GM19468 (cell line): ENCODE results near the gene GRM8.

Experiments
- ATAC-seq: cut with Tn5 transposase; IDR thresholded peaks from one replicate; pipeline ENCODE4 v1.9.1; 2021; ENCODE audit warnings: mild to moderate bottlenecking, moderate library complexity, moderate number of reproducible peaks; ENCODE audit not compliant: unreplicated experiment; ENCODE audit errors: extremely low read depth

The GRM8 gene

DNA sequence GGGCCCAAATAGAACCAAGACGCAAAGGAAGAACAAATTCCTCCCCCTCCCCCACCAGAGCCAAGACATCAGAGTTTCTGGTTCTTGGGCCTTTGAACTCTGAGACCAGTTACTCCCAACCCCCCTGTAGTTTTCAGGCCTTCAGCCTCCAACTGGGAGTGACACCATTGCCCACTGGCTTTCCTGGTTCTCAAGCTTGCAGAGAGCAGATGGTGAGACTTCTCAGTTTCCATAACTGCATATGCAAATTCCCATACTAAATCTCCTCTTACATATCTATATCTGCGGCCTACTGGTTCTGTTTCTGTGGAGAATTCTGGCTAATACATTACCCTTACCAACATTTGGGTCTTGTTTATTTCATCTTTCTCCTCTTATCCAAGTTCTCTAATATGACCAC is 762.9 kb downstream of the GRM8 start:
- ATAC-seq = no peak

- peak; percentile 55 for ATAC-seq
Measured at GRCh38 chr7:126487728-126488442, 764.9 kb downstream of the GRM8 start.

- ATAC-seq = no peak
Measured at GRCh38 chr7:126486806-126487205, 765.9 kb downstream of the GRM8 start.

DNA sequence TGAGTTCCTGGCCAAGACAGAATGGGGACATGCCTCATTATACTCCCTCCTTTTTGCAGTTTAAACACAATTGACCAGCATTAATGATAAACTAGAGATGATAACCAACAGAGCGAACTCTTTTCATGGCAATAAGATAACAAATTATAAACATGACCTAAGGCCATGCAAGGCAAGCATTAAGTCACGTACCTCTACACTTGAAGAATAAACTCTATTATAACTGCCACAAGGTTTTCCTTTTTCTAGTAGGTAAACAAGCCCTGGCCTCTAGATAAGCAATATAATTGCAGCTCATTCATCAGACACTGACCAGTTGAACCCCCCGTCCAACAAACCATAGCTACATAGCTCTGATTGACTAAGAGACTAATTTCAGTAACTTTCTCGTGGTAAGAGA is 767.0 kb downstream of the GRM8 start:
- no peak for ATAC-seq

GRCh38 chr7:126483972-126484371 is 768.8 kb downstream of the GRM8 start:
- ATAC-seq = no peak

DNA sequence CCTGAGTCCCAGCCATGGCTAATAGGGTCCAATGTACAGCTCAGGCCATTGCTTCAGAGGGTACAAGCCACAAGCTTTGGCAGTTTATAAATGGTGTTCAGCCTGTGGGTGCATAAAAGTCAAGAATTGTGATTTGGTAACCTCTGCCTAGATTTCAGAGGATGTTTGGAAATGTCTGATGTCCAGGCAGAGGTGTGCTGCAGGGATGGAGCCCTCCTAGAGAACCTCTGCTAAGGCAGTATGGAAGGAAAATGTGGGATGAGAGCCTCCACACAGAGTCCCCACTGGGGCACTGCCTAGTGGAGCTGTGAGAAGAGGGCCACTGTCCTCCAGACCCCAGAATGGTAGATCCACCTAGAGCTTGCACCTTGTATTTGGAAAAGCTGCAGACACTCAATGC is 779.9 kb downstream of the GRM8 start:
- ATAC-seq = no peak

- ATAC-seq = no peak
Measured at GRCh38 chr7:126462405-126462804, 790.3 kb downstream of the GRM8 start.

DNA sequence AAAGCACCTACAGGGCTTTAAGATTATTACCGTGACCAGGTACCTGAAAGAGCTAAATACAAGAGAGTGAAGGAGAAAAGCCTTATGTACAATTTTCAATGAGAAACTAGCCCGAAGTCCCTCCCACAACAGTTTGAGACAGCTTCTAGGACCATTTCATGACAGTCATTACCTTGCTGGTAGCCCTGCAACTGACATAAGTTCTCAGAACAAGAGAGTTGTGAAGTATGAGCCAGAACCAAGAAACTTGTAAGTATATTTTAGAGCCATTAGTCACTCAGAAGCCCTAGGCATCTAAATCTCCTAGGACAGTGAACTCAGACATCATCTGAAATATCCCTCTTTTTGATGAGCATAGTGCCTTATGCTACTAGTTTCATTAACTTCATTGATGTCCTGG is 792.1 kb downstream of the GRM8 start:
- ATAC-seq = no peak

DNA sequence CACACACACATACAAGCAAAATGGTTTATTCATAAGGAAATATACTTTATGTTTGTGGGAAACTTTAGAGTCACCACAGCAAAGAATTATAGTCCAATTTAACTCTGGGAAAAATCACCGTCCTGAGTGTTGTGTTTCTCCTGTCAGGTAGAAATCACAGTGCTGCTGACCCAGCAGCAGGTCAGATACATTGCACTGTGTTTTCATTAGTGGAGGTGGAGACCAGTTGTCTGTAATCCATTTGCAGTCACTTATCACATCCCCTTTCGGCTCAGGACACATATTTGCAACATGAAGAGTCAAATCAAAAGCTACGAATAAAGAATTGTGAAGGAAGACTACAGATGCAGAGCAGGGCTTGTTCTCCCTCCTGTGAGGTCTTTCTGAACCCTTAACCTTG is 799.6 kb downstream of the GRM8 start:
- no peak for ATAC-seq

- peak; percentile 92 for ATAC-seq
Measured at GRCh38 chr7:126450269-126450671, 802.5 kb downstream of the GRM8 start.

GRCh38 chr7:126449611-126450268 is 803.0 kb downstream of the GRM8 start:
- no peak for ATAC-seq

DNA sequence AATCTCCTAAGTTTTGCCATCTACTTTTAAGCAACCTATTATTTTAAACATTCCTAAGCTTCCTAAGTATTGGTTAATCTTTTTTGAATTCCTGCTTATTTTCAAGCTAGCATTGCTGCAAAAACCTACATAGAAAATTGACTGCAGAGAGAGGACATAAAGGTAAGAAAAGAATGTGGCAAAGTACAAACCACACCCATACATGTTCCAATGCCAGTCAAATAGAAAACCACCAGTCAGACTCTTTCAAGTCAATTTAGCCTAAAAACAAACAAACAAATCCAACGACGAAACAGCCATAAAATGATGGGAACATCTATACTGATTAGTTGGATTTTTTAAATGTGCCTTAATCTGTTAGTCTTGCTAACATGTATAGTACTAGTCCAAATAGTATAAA is 804.8 kb downstream of the GRM8 start:
- ATAC-seq = no peak

GRCh38 chr7:126445991-126446390 is 806.8 kb downstream of the GRM8 start:
- ATAC-seq = no peak

DNA sequence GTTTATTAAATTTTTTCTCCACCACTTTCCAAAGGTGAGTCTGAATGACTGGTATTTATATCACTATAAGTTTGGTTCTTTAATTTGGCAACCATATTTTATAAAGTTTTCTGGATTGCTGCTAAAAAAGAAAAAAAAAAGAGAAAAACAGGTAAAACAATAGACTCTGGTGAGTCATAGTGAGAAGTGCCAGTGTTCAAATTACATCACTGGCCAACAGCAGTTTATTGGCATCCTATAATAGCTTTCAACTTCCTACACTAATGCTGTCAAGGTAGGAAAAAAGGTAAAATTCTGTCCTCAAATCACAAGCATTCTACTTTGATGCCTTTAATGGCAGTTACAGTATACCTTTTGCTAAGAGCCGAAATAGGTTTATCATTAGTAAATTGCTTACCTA is 808.8 kb downstream of the GRM8 start:
- ATAC-seq = no peak

DNA sequence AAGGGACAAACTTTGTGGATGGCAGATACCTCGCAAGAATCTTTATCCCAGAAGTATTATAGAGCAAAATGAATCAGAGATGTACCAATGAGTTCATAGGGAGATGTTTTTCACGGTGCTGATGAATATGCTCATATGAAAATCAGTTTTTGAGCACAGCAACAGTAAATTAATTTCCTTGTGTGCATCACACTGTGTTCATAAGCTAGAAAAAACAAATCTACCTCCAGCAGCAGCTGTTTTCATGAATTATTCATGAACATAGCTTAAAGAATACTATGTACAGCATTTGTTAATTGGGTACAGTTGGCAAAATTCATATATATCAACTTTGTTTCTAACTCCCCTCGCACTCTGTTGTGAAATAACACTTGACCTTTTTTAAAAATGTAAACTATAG is 809.8 kb downstream of the GRM8 start:
- no peak for ATAC-seq

DNA sequence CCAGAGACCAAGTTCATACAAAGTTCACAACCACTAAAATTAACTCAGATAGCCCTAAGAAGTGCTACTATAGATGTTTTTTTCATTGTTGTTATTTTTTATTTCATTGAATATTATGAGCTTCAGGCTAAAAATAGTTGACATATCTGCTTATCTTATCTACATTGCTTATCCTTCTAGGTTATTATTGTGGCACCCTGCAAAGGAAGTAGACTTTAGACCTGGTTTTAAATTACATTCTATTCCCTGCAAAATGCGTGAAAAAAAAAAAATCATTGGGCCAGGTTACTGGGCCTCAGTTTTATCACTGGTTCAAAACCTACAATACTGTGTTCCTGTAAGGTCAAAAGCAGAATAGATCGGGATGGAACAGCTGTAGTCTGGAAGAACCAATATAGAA is 811.0 kb downstream of the GRM8 start:
- no peak for ATAC-seq

DNA sequence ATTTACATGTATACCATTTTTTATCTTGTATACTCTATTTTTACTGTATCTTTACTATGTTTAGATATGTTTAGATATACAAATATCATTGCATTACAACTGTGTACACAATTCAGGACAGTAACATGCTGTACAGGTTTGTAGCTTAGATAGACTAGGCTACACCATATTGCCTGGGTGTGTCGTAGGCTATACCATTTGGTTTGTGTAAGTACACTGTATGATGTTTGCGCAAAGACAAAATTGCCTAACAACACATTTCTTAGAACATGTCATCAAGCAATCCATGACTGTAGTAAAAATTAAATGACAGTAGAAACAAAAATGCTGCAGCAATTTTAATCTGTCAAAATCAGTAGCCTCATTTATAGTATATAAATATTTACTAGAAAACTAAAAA is 812.2 kb downstream of the GRM8 start:
- no peak for ATAC-seq

DNA sequence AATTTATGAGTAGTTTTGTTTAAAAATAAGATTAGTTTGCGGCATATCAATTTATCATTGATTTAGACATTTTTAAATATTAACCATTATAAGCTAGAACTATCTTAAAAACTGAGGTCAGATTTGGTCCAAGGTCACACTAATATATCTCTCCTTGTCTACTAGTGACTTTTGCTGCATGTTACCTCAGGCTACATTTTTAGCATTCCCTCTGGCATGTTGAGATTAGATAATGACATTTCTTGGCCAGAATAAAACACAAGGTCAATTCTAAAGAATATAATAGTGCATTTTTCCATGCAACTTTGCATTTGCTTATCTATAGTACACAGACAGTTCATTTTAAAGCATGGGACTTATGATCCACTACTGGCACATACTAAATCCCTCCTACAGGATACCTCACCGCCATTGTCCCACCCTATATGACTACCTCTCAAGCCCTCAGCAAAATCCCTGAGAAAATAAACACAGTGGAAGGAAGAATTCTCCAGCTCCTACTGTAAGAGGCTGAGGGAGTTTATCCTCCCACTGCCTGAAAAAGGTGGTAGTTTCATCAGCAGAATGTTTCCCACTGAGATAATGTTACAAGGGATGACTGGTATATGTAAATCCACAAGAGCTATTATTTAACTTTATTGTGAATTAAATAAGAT is 816.4 kb downstream of the GRM8 start:
- no peak for ATAC-seq

GRCh38 chr7:126426652-126427051 is 826.1 kb downstream of the GRM8 start:
- ATAC-seq = no peak

DNA sequence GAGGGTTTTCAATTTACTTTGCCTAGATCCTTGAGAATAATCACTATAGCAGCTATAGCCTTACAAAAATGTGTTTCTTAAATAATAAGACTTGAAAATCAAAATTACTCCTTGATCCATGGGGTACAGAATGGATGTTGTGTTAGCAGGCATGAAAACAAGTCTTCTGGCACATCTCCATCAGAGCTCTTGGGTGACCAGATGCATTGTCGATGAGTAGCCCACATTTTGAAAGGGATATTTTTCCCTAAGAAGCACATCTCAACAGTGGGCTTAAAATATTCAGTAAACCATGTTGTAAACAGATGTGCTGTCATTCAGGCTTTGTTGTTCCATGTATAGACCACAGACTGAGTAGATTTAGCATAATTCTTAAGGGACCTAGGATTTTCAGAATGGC is 827.8 kb downstream of the GRM8 start:
- ATAC-seq = no peak

- ATAC-seq = no peak
Measured at GRCh38 chr7:126419047-126419446, 833.7 kb downstream of the GRM8 start.
